ENCODE results near the gene PEX1. TPM values are rescaled to one million over a fixed set of nuclear protein-coding genes. Genes with fewer than 3 reads are reported as not detected.

The PEX1 gene
- total RNA-seq: 12.2 and 12.7 TPM in 2 replicates

GRCh38 chr7:92528188-92528957 lies at the start of gene PEX1, which contains the start of gene RBM48:
Gene PEX1 (minus strand): TSS chr7:92528520. CDS start chr7:92528435, 85 bp downstream.
Gene RBM48 (plus strand): TSS chr7:92528795. CDS start chr7:92528814, 19 bp downstream.

GRCh38 chr7:92477681-92478080 lies 50.6 kb downstream of the PEX1 start, which contains the start of gene ERVW-1:
Gene ERVW-1 (minus strand): TSS chr7:92477946. CDS start chr7:92470381, 7,565 bp downstream.

GRCh38 chr7:92447345-92448204 lies 80.7 kb downstream of the PEX1 start, which contains the start of gene GATAD1:
Gene GATAD1 (plus strand): TSS chr7:92447482. CDS start chr7:92447730, 248 bp downstream.

Other genes with a start within 250 kb of the PEX1 start
- gene GATAD1, start 81.0 kb downstream of the PEX1 start, total RNA-seq: 10.5 and 13.6 TPM in 2 replicates
- gene ERVW-1, start 50.6 kb downstream of the PEX1 start, total RNA-seq: not detected in 2 replicates
- gene RBM48, start 275 bp upstream of the PEX1 start, total RNA-seq: 3.6 and 6.0 TPM in 2 replicates
- 7.6 and 9.7 TPM in 2 replicates for gene FAM133B, start 61.9 kb upstream of the PEX1 start, total RNA-seq